ENCODE measurements around the gene ATL1. TPM values are rescaled to one million over a fixed set of nuclear protein-coding genes. Genes with fewer than 3 reads are reported as not detected.

Gene ATL1
- 1 to 10 TPM; 1.6 to 4.1 (median 2.9) TPM for polyA plus RNA-seq

DNA sequence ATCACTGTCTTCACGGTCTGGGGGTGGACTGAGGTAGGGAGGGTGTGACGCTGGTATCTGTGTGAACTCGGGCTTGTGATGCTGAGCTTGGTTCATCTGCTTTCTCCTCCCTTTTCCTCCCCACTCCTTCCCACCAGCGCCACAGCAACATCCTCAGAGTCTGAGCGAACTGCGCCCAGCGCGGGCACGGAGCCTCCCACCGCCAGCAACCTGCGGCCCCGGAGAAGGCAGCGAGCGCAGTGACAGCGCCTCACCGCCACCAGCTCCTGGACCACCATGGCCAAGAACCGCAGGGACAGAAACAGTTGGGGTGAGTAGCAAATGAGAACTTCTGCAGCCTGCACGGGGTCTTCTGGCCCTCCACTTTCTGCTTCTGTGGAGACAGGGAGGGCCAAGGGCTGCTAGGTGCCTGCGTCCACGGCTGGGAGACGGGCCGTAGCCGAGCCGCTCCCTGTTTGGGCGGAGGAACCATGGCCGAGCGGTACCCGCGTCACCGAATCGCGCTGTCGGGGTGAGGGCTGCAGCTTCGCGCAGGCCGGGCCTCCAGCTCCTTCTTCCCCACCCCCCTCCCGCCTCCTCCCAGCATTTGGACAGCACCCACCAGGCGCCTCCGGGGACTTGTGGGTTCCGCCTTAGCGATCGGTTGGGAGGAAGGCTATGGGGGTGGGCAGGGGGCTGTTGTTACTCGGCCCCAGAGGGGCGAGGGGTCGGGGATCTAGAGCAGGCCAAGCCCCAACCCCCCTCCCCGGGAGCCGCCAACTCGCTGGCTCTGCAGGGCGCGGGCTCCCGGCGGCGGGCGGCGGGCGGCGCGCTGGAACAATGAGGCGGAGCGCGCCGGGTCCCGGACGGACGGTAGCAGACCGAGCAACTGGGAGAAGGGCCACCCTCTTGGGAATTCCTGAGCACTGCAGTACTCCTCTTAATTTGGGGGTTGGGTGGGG, at the start of gene ATL1:
TSS of gene ATL1 (plus strand) at position 156 of the 941 bp plus-strand sequence. CDS start at position 277, 121 bp downstream.
- 0 to 1% (median 0%) methylated on average over 58 to 66 of the region's 66 CpGs for WGBS, 3 donors
- H3K27ac ChIP-seq (ENCODE audit: low read depth, low read length), result peak within 1 kb of the TSS; percentile 92

DNA sequence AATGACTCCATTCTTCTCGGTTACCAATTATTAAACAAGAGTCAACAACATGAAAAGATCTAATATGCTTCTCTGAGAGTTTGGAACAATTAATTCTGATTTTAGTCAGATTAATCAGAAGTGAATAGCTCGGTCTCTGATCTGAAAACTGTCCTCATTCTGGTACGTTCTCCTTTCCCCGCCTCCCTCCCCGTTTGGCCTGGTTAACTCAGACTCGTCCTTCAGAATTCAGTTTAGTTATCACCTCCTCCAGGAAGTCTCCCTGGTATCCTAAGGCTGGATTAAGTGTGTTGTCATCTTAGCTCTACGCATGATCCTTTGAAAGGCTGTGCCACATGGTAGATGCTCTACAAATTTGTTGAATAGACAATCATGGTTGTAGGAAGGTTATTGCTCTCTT, 49.8 kb upstream of the ATL1 start:
- 78 to 92% (median 89%) methylated on average over 7 of the region's 7 CpGs for WGBS, 3 donors
- H3K27ac ChIP-seq (ENCODE audit: low read depth, low read length), result no peak overlapping the region

DNA sequence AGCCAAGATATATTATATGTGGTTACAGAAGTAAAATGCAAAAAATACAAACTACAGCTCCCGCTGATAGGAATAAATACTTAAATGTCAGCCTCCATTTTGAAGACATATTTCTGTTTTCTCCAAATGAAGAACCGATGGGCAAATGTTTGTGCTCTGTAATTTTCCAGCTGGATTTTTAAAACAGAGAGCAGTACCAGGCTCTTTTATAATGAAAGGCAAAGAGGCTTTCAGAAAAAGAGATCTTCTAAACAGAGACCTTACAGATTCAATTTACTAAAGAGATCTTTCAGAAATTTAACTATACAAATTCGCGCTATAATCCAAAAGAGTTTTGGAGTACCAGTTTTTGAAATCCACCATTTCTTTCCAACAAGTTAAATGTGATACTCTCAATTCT, 47.5 kb upstream of the ATL1 start:
- no peak overlapping the region for H3K27ac ChIP-seq (ENCODE audit: low read depth, low read length)
- 94 to 98% (median 96%) methylated on average over 4 of the region's 4 CpGs for WGBS, 3 donors

DNA sequence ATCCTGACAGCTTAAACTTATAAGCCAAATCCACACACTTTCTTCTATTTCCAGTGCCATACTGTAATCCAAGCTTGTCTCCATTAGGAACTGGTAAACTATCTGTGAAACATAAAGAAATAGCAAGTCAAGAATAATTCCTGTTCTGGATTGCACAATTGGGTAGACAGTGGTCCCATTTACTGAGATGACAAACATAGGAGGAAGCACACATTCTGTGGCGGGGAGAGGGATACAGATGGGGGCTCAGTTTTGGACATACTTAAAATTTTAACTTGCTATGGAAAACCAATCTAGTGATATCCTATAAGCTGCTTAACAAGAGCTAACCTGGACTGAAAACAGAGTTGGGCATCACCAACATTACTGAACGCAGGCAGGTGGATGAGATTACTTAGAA, 43.9 kb upstream of the ATL1 start:
- 84 to 96% (median 89%) methylated on average over 2 of the region's 2 CpGs for WGBS, 3 donors
- H3K27ac ChIP-seq (ENCODE audit: low read depth, low read length), result no peak overlapping the region

DNA sequence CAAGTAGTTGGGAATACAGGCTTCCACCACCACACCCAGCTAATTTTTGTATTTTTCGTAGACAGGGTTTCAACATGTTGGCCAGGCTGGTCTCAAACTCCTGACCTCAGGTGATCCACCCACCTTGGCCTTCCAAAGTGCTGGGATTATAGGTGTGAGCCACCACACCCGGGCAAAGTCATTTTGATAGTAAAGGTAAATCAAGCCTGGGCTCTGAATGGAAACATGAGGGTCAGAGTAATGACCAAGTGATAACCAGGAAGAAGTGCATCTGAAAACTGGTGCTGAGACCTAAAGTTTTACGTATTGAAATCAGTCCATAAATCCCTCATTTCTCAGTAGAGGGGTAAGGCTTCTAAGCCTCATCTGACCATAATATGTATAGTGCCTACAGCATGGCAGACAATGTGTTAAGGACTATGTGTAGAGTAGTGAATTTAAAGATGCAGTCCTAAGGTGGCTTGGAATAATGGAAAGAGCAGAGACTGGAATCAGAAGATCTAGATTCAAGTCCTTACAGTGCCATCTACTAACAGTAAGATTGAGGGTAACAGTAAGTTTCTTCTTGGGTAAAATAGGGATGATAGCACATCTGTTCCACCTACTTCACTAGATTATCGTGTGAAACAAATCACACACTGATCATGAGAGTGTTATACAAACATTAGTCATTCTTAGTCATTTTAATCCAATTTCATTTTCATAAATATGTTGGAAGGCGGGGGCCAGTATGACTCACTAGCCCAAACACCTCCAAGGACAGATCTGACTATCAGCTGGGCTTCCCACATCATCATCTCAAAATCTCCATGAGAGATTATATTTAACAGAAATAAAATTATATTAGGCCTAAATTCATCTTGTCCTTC, 38.8 kb upstream of the ATL1 start:
- WGBS, 3 donors, result 51 to 65% (median 61%) methylated on average over 5 of the region's 5 CpGs
- no peak overlapping the region for H3K27ac ChIP-seq (ENCODE audit: low read depth, low read length)

DNA sequence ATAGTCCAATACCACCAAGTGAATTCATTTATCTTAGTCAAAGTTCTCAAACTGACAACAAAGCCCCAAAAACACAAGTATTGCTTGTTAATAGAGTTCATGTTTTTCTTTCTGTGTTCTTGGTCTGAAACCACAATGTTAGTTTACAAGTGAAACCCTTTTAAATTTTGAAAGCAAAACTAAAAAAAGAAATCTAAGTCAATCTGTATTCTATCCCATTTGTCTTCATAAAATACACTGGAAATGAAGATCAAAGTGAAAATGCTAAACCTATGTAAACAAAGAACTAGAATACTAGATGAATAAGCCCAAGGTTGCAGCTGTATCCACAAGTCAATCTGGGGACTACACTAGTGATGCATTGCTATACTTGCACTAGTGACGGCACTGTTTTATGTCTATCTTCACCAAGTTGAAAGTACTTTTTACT, 38.0 kb upstream of the ATL1 start:
- H3K27ac ChIP-seq (ENCODE audit: low read depth, low read length), result no peak overlapping the region
- WGBS, 3 donors, result 41 to 94% (median 76%) methylated on average over 1 of the region's 1 CpG

DNA sequence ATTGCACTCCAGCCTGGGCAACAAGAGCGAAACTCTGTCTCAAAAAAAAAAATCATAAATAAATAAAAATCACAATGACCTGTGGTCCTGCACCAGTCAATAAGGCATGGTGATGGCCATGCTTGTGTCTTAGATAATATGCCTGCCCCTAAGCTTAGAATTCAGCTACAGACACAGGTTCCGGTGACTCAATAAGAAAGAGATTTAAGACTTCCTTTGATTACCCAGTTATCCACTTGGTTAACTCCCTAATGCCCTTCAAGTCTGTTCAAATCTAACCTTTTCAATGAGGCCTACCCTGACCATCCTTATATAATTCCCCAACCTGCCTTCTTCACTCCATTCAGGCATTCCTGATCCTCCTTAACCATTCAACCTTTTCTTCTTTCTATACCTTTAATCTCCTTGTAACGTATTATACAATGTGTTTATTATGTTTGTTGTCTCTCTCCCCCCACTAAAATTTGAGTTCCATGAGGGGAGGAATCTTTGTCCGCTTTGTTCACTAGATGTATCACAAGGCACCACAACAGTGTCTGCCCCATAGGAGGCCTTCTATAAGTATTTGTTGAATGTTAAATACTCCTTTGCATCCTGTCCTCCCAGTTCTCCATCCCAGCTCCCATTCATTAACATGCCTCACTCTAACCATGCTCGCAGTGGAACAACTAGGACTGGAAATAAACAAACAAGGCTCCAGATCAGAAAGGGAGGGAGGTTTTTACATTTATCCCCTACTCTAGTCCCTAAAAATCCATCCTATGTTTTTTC, 36.5 kb upstream of the ATL1 start:
- WGBS, 3 donors, result 86 to 94% (median 87%) methylated on average over 5 of the region's 5 CpGs
- no peak overlapping the region for H3K27ac ChIP-seq (ENCODE audit: low read depth, low read length)

DNA sequence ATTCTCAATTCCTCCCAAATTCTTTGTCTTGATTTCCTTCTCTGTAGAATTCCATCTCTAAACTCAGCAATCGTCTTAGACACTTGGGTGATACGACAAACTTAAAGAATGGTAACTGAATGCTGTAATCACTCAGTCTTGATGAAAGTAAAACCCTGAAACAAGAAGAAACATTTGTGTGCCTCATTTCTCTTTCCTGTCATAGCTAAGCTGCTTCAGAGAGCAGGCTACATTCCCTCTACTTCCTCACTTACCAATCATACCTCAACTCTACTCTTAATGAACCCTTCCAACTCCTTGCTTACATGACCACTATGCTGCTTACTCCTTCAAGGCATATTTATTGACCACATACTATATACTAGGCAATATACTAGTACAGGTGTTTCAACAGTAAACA, 35.9 kb upstream of the ATL1 start:
- 73 to 83% (median 74%) methylated on average over 2 of the region's 2 CpGs for WGBS, 3 donors
- no peak overlapping the region for H3K27ac ChIP-seq (ENCODE audit: low read depth, low read length)

DNA sequence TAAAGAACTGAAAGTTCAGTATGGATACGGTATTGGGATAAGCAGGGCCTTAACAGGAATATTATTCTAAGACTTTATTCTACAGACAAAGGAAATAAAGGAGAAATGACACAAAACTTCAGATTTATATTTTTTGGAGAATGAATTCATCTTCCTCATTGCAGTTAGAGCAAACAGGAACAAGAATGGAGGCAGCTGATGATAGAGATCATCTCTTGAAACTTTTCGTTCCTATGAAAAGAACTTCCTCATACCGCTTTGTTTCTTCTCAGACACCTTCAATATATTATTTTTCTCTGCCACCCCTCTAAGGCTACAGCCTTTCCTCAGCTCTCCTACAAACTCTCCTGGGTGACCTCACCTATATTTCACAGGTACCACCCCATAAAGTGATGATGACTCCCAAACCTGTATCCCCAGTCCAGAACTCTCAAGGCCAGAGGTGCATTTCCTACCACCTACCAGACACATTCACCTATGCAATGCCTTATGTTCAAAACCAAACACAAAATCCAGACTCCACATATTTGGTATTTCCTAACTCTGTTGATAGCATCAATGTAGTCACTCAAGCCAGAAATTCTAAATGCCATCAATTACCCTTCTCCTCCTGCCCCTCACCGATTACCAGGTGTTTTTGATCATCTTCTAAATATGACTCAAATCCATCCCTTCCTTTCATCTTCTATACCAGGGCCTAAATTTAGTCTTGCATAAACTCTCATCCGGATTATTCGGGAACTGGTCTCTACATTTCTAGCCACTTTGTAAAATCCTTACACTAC, 35.0 kb upstream of the ATL1 start:
- no peak overlapping the region for H3K27ac ChIP-seq (ENCODE audit: low read depth, low read length)
- 72 to 85% (median 76%) methylated on average over 6 of the region's 6 CpGs for WGBS, 3 donors

DNA sequence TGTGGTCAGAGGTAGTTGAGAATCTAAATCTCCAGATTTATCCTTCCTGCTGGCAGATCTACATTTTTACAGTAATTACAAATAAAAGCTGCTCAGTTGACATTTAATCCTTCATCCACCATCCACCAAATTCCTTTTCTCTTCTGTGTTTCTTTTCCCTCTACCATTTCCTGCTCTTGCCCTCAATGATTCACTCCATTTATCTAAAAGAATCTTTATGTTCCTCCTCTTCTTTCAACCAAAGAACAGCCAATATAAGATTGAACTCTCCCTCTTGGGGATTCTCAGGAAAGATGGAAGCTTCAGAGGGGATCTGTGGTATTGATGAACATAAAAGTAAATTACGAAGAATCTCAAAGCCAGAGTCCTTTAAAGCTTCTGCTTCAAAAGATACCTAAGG, 31.9 kb upstream of the ATL1 start:
- H3K27ac ChIP-seq (ENCODE audit: low read depth, low read length), result no peak overlapping the region
- WGBS, 3 donors, result 90 to 97% (median 95%) methylated on average over 1 of the region's 1 CpG

DNA sequence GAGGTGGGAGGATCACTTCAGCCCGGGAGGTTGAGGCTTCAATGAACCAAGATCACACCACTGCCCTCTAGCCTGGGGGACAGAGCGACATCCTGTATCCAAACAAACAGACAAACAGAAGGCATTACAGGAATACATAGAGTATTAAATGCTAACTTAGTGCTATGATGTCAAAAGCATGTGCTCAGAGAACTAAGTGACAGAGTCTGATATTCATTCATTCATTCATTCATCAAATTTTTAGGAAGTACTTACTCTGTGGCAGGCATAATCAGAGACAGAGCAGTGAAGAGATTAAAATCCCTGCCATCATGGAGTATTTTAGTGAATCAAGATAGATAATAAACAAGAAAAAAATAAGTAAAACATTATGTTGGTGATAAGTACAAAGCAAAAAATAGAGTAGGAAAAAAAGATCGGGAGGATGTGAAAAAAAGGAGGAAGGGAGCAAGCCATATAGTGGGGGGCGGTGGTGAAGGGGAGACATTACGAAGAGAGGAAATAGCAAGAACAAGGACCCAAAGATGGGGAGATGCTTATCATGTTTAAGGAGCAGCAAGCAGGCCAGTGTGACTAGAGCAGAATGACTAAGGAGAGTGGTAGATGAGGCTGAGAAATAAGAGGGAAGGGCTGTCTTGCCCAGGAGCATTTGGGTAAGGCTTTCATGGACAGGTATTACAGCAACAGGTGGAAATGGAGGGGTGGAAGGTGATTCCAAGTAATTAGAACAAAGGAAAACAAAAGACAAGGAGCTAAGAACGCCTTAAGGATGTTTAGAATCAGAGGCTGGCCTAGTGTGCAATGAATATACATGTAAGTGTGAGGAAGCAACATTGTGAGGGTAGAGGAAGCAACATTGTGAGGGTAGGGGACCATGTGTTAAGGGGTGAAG, 30.4 kb upstream of the ATL1 start:
- no peak overlapping the region for H3K27ac ChIP-seq (ENCODE audit: low read depth, low read length)
- WGBS, 3 donors, result 68 to 84% (median 69%) methylated on average over 6 of the region's 6 CpGs

DNA sequence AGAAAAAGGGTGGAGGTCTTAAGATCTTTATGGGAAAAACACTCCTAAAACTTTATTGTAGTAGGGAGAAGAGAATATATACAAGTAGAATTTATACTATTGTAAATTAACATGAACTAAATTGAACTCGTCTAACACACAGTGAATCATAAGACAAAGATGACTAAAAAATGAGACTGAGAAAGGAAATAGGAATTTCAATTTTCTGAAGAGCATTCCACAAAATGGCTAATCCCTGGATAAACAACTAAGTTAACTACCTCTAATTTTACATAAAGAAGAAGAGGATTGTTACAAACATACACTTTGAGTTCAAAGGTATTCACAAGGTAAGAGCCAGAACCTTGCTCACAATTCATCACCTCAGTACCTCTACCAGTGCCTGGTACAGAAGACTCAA, 29.6 kb upstream of the ATL1 start:
- 45 to 62% (median 49%) methylated on average over 1 of the region's 1 CpG for WGBS, 3 donors
- no peak overlapping the region for H3K27ac ChIP-seq (ENCODE audit: low read depth, low read length)

DNA sequence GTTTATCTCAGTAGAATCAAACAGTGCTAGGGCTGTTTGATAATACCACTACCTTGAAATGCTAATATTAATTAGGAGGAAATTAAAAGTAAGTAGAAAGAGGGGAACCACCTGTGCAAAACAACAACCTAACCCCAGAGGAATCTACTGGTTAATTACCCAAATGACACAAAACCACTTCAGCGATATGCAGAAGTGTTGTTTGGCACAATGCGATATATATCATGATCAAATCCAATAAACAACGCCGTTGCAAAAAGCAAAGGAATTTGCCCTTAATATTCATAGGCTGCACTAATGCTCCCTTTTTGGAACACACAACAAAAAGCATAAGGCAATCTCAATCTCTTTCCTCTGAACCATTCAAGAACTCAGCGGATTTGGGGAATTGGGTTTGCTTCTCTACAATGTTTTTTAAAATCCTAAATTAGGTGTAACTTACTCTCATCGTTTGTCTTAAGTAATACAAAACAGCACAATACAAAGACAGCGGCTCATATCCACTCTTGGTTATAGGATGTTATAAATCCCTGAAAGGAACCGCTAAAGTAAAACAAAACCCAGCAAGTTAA, 29.1 kb upstream of the ATL1 start:
- H3K27ac ChIP-seq (ENCODE audit: low read depth, low read length), result no peak overlapping the region
- 33 to 40% (median 36%) methylated on average over 8 of the region's 8 CpGs for WGBS, 3 donors

DNA sequence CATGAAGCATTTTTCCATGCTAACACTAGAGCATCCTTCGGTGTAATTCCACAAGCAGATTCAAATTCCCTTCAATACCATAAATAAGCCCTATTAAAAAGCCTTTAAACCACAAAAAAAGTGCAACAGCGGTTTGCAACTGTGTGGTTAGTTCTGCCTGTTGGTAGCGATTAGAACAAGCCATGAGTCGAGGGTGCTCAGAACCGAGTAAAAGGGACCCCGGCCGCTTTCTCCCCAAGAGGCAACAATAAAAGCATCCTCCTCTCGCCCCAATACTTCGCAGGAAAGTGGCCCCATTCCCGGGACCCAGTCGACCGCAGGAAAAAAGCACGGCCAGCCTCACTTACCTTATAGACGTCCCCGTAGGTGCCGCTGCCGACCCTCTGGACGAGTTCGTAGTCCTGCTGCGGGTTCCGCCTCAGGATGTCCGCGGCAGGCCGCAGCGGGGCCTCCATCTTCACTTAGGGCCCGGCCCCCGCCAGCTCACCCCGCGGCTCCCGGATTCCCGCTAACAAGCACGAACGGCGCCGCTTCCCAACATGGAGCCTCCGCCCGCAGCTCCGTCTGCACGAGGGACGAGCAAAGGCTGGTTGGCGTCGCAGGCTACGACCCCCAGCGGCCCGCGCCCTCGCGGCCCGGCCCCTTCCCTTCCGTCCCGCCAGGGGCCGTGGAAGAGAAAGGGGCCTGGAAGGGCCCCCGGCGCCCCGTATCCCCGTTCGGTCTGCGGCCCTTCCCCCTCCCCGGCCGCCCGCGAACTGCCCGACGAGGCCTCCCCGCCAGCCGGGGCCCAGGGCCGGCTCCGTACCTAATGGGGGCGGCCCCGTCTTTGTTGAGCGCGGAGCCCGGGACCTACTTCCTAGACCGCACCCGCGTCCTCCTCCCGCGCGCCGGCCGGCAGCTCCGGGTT, 28.1 kb upstream of the ATL1 start:
- WGBS, 3 donors, result 0 to 1% (median 1%) methylated on average over 53 to 82 of the region's 82 CpGs

DNA sequence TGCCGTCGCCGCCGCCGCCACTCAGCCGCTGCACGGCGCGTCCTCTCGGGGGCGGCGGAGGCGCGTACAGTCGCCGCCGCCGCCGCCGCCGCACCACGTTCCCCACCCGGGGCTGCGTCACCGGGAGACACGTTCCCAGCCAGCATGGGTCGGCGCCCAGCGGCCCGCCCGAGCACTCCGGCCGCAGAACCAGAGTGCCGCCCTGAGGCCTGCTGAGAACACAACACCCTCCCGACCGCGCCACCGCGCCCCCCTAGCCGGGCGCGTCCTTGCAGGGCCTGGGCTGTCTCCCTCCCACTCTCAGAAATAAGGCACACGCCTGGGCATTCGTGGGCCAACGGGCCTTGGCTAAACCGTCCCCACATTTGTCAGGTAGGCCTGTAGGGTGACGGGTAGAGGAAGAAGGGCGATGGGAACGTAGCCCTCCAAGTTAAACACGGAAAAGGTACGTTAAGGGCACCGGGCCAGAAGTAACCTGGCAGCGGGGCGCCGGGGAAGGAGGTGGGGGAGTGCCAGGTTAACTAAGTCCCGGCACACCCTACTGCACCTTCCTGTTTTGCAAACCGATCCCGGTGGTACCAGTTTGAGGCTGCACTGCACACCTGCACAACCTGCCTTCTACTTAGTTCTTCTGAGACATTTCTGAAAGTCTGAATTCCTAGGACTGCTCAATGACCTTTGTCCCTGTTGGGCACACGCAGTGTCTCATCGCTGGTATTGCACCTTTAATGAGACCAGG, 27.3 kb upstream of the ATL1 start, which contains the start of gene MAP4K5:
TSS of gene MAP4K5 (minus strand) at position 68 of the 739 bp plus-strand sequence. CDS start 520 bp downstream, outside the sequence.
- WGBS, 3 donors, result 0 to 1% (median 0%) methylated on average over 53 to 60 of the region's 60 CpGs
- H3K27ac ChIP-seq (ENCODE audit: low read depth, low read length), result peak within 1 kb of the TSS; percentile 96

More for the DNA sequence above, 28.1 kb upstream of the ATL1 start:
- peak overlapping the region; percentile 96 for H3K27ac ChIP-seq (ENCODE audit: low read depth, low read length)

Measured in adipose tissue (tissue), 3 donors.